NCI-H82 treated with DMSO at 0.1 percent for 48 hours (cell line): Measurements from ENCODE around the gene DYNLT5.
"Not testable (repeated sequence)": the region's sequence is repeated elsewhere in the genome, so short reads cannot be mapped to it uniquely, and the experiment has no call there.

ENCODE experiments used
- DNase-seq: peaks from one replicate; lab custom pipeline; 2025; ENCODE audit not compliant: unreplicated experiment; lab: John Stamatoyannopoulos, UW

The DYNLT5 gene

GRCh38 chr1:66787641-66788040 lies 35.4 kb downstream of the DYNLT5 start:
- no peak for DNase-seq

DNA sequence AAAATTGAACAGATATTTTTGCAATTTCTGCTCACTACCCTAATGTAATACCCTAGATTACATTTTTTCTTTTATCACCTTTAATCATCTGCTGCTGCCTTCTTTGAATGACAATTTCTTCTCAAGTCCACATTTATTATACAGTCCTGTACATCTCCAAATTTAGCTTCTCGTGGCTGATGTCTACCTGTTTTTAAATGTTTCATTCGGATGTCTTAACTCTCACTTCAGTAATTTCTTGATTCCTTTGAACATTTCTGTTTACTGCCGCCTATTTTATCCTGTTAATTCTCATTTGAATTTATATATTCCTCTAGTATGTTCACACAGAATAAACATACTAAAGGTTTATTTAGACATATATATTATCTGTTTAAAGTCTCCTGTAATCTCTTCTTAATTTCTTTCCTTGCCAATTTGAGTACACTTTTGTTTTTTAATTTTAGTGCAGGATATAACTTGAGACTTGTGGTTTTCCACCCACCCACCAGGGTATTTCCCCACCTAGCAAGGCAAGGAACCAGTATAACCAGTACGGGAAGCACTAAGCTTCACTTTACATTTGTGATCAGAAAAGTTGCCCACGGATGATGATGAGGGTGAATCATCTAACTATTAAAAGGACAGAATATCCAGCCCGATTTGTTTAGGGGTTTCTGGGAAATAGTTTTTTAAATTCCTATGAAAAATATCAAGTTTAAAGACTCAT lies 36.1 kb downstream of the DYNLT5 start:
- no peak for DNase-seq

GRCh38 chr1:66791621-66792610 lies 39.7 kb downstream of the DYNLT5 start:
- no peak for DNase-seq

DNA sequence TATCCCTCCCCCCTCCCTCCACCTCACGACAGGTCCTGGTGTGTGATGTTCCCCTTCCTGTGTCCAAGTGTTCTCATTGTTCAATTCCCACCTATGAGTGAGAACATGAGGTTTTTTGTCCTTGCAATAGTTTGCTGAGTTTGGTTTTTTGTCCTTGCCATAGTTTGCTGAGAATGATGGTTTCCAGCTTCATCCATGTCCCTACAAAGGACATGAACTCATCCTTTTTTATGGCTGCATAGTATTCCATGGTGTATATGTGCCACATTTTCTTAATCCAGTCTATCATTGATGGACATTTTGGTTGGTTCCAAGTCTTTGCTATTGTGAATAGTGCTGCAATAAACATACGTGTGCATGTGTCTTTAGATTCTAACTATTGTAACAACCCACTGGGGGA lies 43.6 kb downstream of the DYNLT5 start:
- DNase-seq, result not testable (repeated sequence)

DNA sequence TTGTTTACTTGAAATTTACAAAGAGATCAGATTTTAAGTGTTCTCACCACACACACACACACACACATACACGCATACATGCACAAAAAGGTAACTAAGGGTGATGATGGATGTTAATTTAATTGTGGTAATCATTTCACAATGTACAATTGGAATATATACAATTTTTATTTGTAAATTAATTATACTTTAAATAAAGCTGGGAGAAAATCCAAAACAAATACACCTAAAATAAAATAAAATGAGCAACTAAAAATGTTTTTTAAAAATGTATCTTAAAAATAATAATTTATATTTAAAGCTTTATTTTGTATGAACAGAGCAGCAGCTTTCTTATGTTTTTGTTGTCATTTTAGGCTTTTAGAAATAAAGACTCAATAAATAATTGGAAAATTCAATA lies 57.0 kb downstream of the DYNLT5 start:
- no peak for DNase-seq

GRCh38 chr1:66809736-66810326 lies 57.6 kb downstream of the DYNLT5 start:
- no peak for DNase-seq

DNA sequence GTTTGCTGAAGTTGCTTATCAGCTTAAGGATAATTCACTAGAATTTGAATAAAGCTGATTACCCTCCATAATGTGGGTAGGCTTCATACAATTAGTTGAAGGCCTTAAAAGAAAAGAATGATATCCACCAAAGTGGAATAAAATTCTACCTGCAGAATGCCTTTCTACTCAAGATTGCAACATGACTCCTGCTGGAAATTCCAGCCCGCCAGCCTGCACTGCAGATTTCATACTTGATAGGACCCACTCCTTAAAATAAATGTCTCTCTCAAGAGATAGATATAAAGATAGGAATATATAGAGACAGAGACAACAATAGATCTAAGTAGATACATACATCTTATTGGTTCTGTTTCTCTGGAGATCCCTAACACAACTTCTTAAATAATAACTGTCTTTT lies 72.5 kb downstream of the DYNLT5 start:
- DNase-seq, result no peak
